SK-N-SH treated with all-trans-retinoic acid at 6 μM for 48 hours (cell line): ENCODE data around the gene MAP3K1.

ENCODE experiments used
- SNAI2 ChIP-seq: fragments of 250-450 bp; sonication (Bioruptor Pico); IDR thresholded peaks from 2 replicates; pipeline ENCODE4 v1.5.0; 2020; ENCODE audit warnings: mild to moderate bottlenecking, moderate library complexity
- ZFP3 ChIP-seq: fragments of 250-450 bp; sonication (Bioruptor Pico); IDR thresholded peaks from 2 replicates; pipeline ENCODE4 v1.5.0; 2020; ENCODE audit warnings: mild to moderate bottlenecking, moderate library complexity
- ZNF70 ChIP-seq: fragments of 450-650 bp; formaldehyde crosslinking; IDR thresholded peaks from 2 replicates; pipeline ENCODE4 v1.5.0; 2020; ENCODE audit warnings: mild to moderate bottlenecking, moderate library complexity

DNA sequence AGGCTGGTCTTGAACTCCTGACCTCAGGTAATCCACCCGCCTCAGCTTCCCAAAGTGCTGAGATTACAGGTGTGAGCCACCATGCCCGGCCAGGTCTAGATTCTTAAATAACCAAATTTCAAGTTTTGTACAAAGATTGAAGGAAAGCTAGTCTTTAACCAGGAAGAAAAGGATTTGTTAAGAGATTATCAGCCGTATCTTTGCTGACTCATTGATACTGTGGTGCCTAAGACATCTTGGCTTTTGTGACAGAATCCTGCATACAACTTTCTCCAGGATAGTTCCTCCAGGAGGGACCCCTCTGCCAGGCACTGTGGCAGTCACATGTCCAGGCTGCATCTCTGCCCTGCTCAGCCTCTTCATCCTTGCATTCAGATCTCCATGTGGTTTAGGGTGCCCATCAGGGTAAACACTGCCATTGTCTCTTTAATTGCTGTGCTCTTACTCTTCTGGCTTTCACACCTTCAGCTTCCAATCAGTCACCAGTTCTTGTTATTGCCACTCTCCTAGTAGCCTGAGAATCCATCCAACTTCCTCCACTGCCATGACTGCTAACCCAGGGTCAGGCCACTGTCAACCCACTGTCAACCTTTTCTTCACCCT, 10.0 kb downstream of the MAP3K1 start:
- TF ChIP-seq ZNF70 (CRISPR knock-in tag) (no peak), SNAI2 (CRISPR knock-in tag) (no peak), ZFP3 (CRISPR knock-in tag) (no peak)
